Heart left ventricle (tissue), 13 donors: Measurements from ENCODE around the gene INSRR.

Source experiments
- POLR2A ChIP-seq, 2 donors: fragments of 450-650 bp; IDR thresholded peaks; one replicate each; pipeline ENCODE4 v1.6.1; 2017; ENCODE audit warnings: antibody characterized with exemption in 2 of 2, mild to moderate bottlenecking in 2 of 2, moderate library complexity in 2 of 2
- TF ChIP-seq, protein P1 (sequence below), 12 donors: fragments of 200-600 bp; sonication (generic) in 4 of 12; IDR thresholded peaks; one replicate each; pipeline versions ENCODE4 v1.5.0 to v1.8.0; 2018 to 2022; ENCODE audit warnings: antibody characterized with exemption in 12 of 12, mild to moderate bottlenecking in 5 of 12
- donor health status: ischemic (EF 13 %, LVEDD 7.1; RV severe dilation, severe dysfunction).
- donor health status: DM: no; HTN: yes; CAD: no.
- donor health status: DM: no; HTN: no; CAD: no.
- donor health status: ischemic (EF 25% LVEDD 6.9; RV normal size, moderate dysfunction).
- donor health status: ischemic (EF 25% LVEDD 5.7; RV mildly dilated, moderate dysfunction).
- donor health status: ischemic (EF 35%, LVEDD 5.7; RV mildly dilated, moderate dysfunction).
- donor health status: nonischemic (EF 11% LVEDD 7.7; RV severe dilation, severe dysfunction).
- donor health status: DM: yes; HTN: yes; CAD: no.
- donor health status: PGD.
- donor health status: ischemic (EF 29% LVEDD 5.4; RV normal size, mild dysfunction).
- donor health status: nonischemic (EF 23%, LVEDD 6.1; RV moderate dilation, normal function).

DNA sequence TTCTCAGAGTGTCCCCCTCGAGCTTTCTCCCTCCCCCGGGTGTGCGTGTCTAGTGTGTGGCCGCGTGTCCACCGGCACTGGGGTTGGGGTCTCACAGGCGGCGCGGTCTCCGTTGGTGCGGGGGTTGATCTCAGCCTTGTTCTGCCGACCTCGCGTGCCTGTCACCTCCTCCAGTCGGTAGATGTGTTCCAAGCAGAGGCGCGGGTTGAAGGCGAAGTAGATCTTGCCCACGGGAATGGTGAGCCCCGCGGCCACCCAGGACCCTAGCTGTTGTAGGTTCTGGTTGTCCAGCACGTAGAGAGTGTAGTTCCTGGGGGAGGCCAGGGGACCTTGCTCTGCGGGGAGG lies 9.8 kb downstream of the INSRR start:
- no peak for TF ChIP-seq POLR2A (IDR thresholded peaks at IDR 0.05)
- TF ChIP-seq, protein P1, sequence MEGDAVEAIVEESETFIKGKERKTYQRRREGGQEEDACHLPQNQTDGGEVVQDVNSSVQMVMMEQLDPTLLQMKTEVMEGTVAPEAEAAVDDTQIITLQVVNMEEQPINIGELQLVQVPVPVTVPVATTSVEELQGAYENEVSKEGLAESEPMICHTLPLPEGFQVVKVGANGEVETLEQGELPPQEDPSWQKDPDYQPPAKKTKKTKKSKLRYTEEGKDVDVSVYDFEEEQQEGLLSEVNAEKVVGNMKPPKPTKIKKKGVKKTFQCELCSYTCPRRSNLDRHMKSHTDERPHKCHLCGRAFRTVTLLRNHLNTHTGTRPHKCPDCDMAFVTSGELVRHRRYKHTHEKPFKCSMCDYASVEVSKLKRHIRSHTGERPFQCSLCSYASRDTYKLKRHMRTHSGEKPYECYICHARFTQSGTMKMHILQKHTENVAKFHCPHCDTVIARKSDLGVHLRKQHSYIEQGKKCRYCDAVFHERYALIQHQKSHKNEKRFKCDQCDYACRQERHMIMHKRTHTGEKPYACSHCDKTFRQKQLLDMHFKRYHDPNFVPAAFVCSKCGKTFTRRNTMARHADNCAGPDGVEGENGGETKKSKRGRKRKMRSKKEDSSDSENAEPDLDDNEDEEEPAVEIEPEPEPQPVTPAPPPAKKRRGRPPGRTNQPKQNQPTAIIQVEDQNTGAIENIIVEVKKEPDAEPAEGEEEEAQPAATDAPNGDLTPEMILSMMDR (IDR thresholded peaks at IDR 0.05): no peak
